Activated naive CD8-positive, alpha-beta T cell (primary cell): Measurements from ENCODE around the gene PLPP2.

Experiments used
- H3K27ac Mint-ChIP-seq: one replicate; pipeline ENCODE4 v1.8.0; 2021; ENCODE audit warnings: mixed read lengths
- H3K27me3 Mint-ChIP-seq: one replicate; pipeline ENCODE4 v1.8.0; 2021; ENCODE audit warnings: mixed read lengths
- H3K36me3 Mint-ChIP-seq: one replicate; pipeline ENCODE4 v1.8.0; 2021; ENCODE audit warnings: mixed read lengths
- H3K4me1 Mint-ChIP-seq: one replicate; pipeline ENCODE4 v1.8.0; 2021; ENCODE audit warnings: low read depth, mixed read lengths
- H3K4me3 Mint-ChIP-seq: one replicate; pipeline ENCODE4 v1.8.0; 2021; ENCODE audit warnings: mild to moderate bottlenecking, mixed read lengths
- H3K9me3 Mint-ChIP-seq: one replicate; pipeline ENCODE4 v1.8.0; 2021; ENCODE audit warnings: low read depth, mixed read lengths

PLPP2 gene

GRCh38 chr19:325937-326565 is 34.8 kb upstream of the PLPP2 start:
- Mint-ChIP-seq H3K4me3 (no peak overlapping the region), H3K36me3 (peaks cover 16% of the 10 kb centered on the region), H3K4me1 (no peaks in the 10 kb centered on the region), H3K9me3 (no peaks in the 10 kb centered on the region), H3K27me3 (no peaks in the 10 kb centered on the region), H3K27ac (no peak overlapping the region)

- Mint-ChIP-seq H3K27ac (no peak overlapping the region), H3K9me3 (no peaks in the 10 kb centered on the region), H3K27me3 (no peaks in the 10 kb centered on the region), H3K36me3 (peaks cover 13% of the 10 kb centered on the region), H3K4me3 (no peak overlapping the region), H3K4me1 (no peaks in the 10 kb centered on the region)
Observed at GRCh38 chr19:325173-325936, 34.2 kb upstream of the PLPP2 start.

- H3K27ac Mint-ChIP-seq = no peak overlapping the region
- H3K9me3 Mint-ChIP-seq = no peaks in the 10 kb centered on the region
- H3K4me1 Mint-ChIP-seq = no peaks in the 10 kb centered on the region
- H3K36me3 Mint-ChIP-seq = peaks cover 15% of the 10 kb centered on the region
- no peak overlapping the region for H3K4me3 Mint-ChIP-seq
- H3K27me3 Mint-ChIP-seq = no peaks in the 10 kb centered on the region
Observed at GRCh38 chr19:324716-325115, 33.5 kb upstream of the PLPP2 start.

GRCh38 chr19:322616-323015 is 31.4 kb upstream of the PLPP2 start:
- Mint-ChIP-seq H3K36me3 (peaks cover 12% of the 10 kb centered on the region), H3K9me3 (no peaks in the 10 kb centered on the region), H3K27ac (no peak overlapping the region), H3K4me3 (no peak overlapping the region), H3K4me1 (no peaks in the 10 kb centered on the region), H3K27me3 (no peaks in the 10 kb centered on the region)

- Mint-ChIP-seq H3K4me3 (no peak overlapping the region), H3K27me3 (no peaks in the 10 kb centered on the region), H3K36me3 (peaks cover 21% of the 10 kb centered on the region), H3K9me3 (no peaks in the 10 kb centered on the region), H3K27ac (no peak overlapping the region), H3K4me1 (no peaks in the 10 kb centered on the region)
Observed at GRCh38 chr19:318509-318774, 27.2 kb upstream of the PLPP2 start.

GRCh38 chr19:317710-318508 is 26.7 kb upstream of the PLPP2 start:
- Mint-ChIP-seq H3K27ac (no peak overlapping the region), H3K27me3 (no peaks in the 10 kb centered on the region), H3K36me3 (peaks cover 21% of the 10 kb centered on the region), H3K9me3 (no peaks in the 10 kb centered on the region), H3K4me1 (no peaks in the 10 kb centered on the region), H3K4me3 (no peak overlapping the region)

- no peaks in the 10 kb centered on the region for H3K4me1 Mint-ChIP-seq
- no peak overlapping the region for H3K4me3 Mint-ChIP-seq
- H3K36me3 Mint-ChIP-seq = peaks cover 18% of the 10 kb centered on the region
- no peaks in the 10 kb centered on the region for H3K27me3 Mint-ChIP-seq
- no peak overlapping the region for H3K27ac Mint-ChIP-seq
- H3K9me3 Mint-ChIP-seq = no peaks in the 10 kb centered on the region
Observed at GRCh38 chr19:315811-316210, 24.6 kb upstream of the PLPP2 start.

GRCh38 chr19:313988-314815 is 23.0 kb upstream of the PLPP2 start:
- Mint-ChIP-seq H3K27me3 (no peaks in the 10 kb centered on the region), H3K27ac (no peak overlapping the region), H3K9me3 (no peaks in the 10 kb centered on the region), H3K4me1 (no peaks in the 10 kb centered on the region), H3K36me3 (peaks cover 15% of the 10 kb centered on the region), H3K4me3 (no peak overlapping the region)

GRCh38 chr19:313169-313987 is 22.2 kb upstream of the PLPP2 start:
- H3K4me1 Mint-ChIP-seq = no peaks in the 10 kb centered on the region
- H3K27me3 Mint-ChIP-seq = no peaks in the 10 kb centered on the region
- H3K4me3 Mint-ChIP-seq = no peak overlapping the region
- no peak overlapping the region for H3K27ac Mint-ChIP-seq
- H3K9me3 Mint-ChIP-seq = no peaks in the 10 kb centered on the region
- H3K36me3 Mint-ChIP-seq = peaks cover 12% of the 10 kb centered on the region

GRCh38 chr19:311813-312261 is 20.6 kb upstream of the PLPP2 start:
- Mint-ChIP-seq H3K4me1 (no peaks in the 10 kb centered on the region), H3K27me3 (no peaks in the 10 kb centered on the region), H3K27ac (no peak overlapping the region), H3K9me3 (no peaks in the 10 kb centered on the region), H3K36me3 (peaks cover 11% of the 10 kb centered on the region), H3K4me3 (no peak overlapping the region)

GRCh38 chr19:310781-311496 is 19.7 kb upstream of the PLPP2 start:
- peaks cover 11% of the 10 kb centered on the region for H3K36me3 Mint-ChIP-seq
- H3K4me3 Mint-ChIP-seq = no peak overlapping the region
- no peaks in the 10 kb centered on the region for H3K27me3 Mint-ChIP-seq
- H3K4me1 Mint-ChIP-seq = no peaks in the 10 kb centered on the region
- no peaks in the 10 kb centered on the region for H3K9me3 Mint-ChIP-seq
- H3K27ac Mint-ChIP-seq = no peak overlapping the region

GRCh38 chr19:310141-310651 is 19.0 kb upstream of the PLPP2 start:
- Mint-ChIP-seq H3K36me3 (peaks cover 6% of the 10 kb centered on the region), H3K9me3 (no peaks in the 10 kb centered on the region), H3K4me1 (peaks cover under 1% of the 10 kb centered on the region), H3K4me3 (no peak overlapping the region), H3K27ac (no peak overlapping the region), H3K27me3 (no peaks in the 10 kb centered on the region)

- peaks cover 4% of the 10 kb centered on the region for H3K4me1 Mint-ChIP-seq
- no peaks in the 10 kb centered on the region for H3K27me3 Mint-ChIP-seq
- no peaks in the 10 kb centered on the region for H3K9me3 Mint-ChIP-seq
- H3K4me3 Mint-ChIP-seq = no peak overlapping the region
- no peak overlapping the region for H3K27ac Mint-ChIP-seq
- peaks cover 4% of the 10 kb centered on the region for H3K36me3 Mint-ChIP-seq
Observed at GRCh38 chr19:309206-309565, 18.0 kb upstream of the PLPP2 start.
